CD14-positive monocyte (primary cell): ENCODE data around the gene IL2. TPM values are rescaled to one million over a fixed set of nuclear protein-coding genes. Genes with fewer than 3 reads are reported as not detected.

Experiments
- DNase-seq, 3 donors: peaks; one replicate each; pipeline ENCODE4 v3.0.0-alpha.2; 2011 to 2022
- H2AFZ ChIP-seq: 2 replicates; pipeline ENCODE4 v1.6.0; 2012; ENCODE audit warnings: mild to moderate bottlenecking, low read depth, low read length, inconsistent platforms; ENCODE audit not compliant: insufficient read depth, poor library complexity, severe bottlenecking
- H3K27ac ChIP-seq, 2 donors: 1 replicate in 1 of 2; 2 replicates in 1 of 2; pipeline ENCODE4 v1.5.1; 2012 to 2013; ENCODE audit warnings: low read length in 2 of 2, control low read depth in 1 of 2, inconsistent platforms in 1 of 2, low read depth in 1 of 2, mild to moderate bottlenecking in 1 of 2
- H3K27me3 ChIP-seq, 2 donors: one replicate each; pipeline versions ENCODE4 v1.6.0 to v1.6.1; 2011 to 2013; ENCODE audit warnings: low read length in 2 of 2; ENCODE audit not compliant: control insufficient read depth in 2 of 2, insufficient read depth in 2 of 2
- H3K36me3 ChIP-seq, 2 donors: replicated peaks in 1 of 2; 1 replicate in 1 of 2; 2 replicates in 1 of 2; pipeline versions ENCODE4 v1.5.1 to v1.6.1; 2012 to 2013; ENCODE audit warnings: low read length in 2 of 2, control low read depth in 1 of 2, inconsistent platforms in 1 of 2, mild to moderate bottlenecking in 1 of 2; ENCODE audit not compliant: insufficient read depth in 2 of 2, control insufficient read depth in 1 of 2
- H3K4me1 ChIP-seq, 2 donors: 1 replicate in 1 of 2; 2 replicates in 1 of 2; pipeline versions ENCODE4 v1.5.1 to v1.6.1; 2012 to 2013; ENCODE audit warnings: low read length in 2 of 2, control low read depth in 1 of 2, inconsistent platforms in 1 of 2, mild to moderate bottlenecking in 1 of 2, moderate library complexity in 1 of 2; ENCODE audit not compliant: insufficient read depth in 2 of 2, control insufficient read depth in 1 of 2
- H3K4me2 ChIP-seq: replicated peaks from 2 replicates; pipeline ENCODE3; 2012; ENCODE audit warnings: low read length, moderate library complexity, mild to moderate bottlenecking; ENCODE audit not compliant: poor library complexity, severe bottlenecking; ENCODE audit errors: extremely low read depth
- H3K4me3 ChIP-seq, 3 experiments: fragments of 200-600 bp in 1 of 3; sonication (generic) in 1 of 3; replicated peaks in 1 of 3; 1 replicate in 2 of 3; 2 replicates in 1 of 3; pipeline ENCODE4 v1.5.1; 2011 to 2013; ENCODE audit warnings: low read length in 3 of 3, mild to moderate bottlenecking in 3 of 3, control low read depth in 2 of 3, low read depth in 2 of 3, inconsistent platforms in 1 of 3, moderate library complexity in 1 of 3
- H3K79me2 ChIP-seq: 2 replicates; pipeline ENCODE4 v1.6.0; 2012; ENCODE audit warnings: mild to moderate bottlenecking, control low read depth, inconsistent platforms, low read length, moderate library complexity; ENCODE audit not compliant: insufficient read depth
- H3K9ac ChIP-seq: 2 replicates; pipeline ENCODE4 v1.6.0; 2017; ENCODE audit warnings: low read length, mild to moderate bottlenecking; ENCODE audit not compliant: insufficient read depth, poor library complexity, severe bottlenecking
- H3K9me3 ChIP-seq, 2 donors: replicated peaks in 1 of 2; 1 replicate in 1 of 2; 2 replicates in 1 of 2; pipeline versions ENCODE4 v1.5.1 to v1.6.1; 2012 to 2013; ENCODE audit warnings: low read length in 2 of 2, control low read depth in 1 of 2; ENCODE audit not compliant: control insufficient read depth in 1 of 2, insufficient read depth in 1 of 2
- H4K20me1 ChIP-seq: 2 replicates; pipeline ENCODE4 v1.6.0; 2012; ENCODE audit warnings: mild to moderate bottlenecking, low read length, control low read depth, moderate library complexity; ENCODE audit not compliant: insufficient read depth
- H3K27ac Mint-ChIP-seq, 7 donors: one replicate each; pipeline ENCODE4 v1.8.0; 2020; ENCODE audit warnings: mild to moderate bottlenecking in 7 of 7, mixed read lengths in 7 of 7, moderate library complexity in 6 of 7, inconsistent platforms in 2 of 7
- H3K27me3 Mint-ChIP-seq, 3 donors: one replicate each; pipeline ENCODE4 v1.8.0; 2021 to 2022; ENCODE audit warnings: low read depth in 3 of 3, mild to moderate bottlenecking in 3 of 3, mixed read lengths in 3 of 3, moderate library complexity in 3 of 3, inconsistent platforms in 1 of 3
- H3K36me3 Mint-ChIP-seq, 2 donors: one replicate each; pipeline ENCODE4 v1.8.0; 2020; ENCODE audit warnings: mixed read lengths in 2 of 2, inconsistent platforms in 1 of 2, mild to moderate bottlenecking in 1 of 2
- H3K4me1 Mint-ChIP-seq: one replicate; pipeline ENCODE4 v1.8.0; 2020; ENCODE audit warnings: mild to moderate bottlenecking, mixed read lengths
- H3K4me3 Mint-ChIP-seq, 2 donors: one replicate each; pipeline ENCODE4 v1.8.0; 2020; ENCODE audit warnings: mild to moderate bottlenecking in 2 of 2, mixed read lengths in 2 of 2, moderate library complexity in 1 of 2
- H3K9me3 Mint-ChIP-seq, 7 donors: one replicate each; pipeline ENCODE4 v1.8.0; 2020 to 2022; ENCODE audit warnings: mixed read lengths in 7 of 7, mild to moderate bottlenecking in 6 of 7, moderate library complexity in 6 of 7, inconsistent platforms in 2 of 7
- WGBS: methylation state at CpG from one replicate; pipeline ENCODE4 v1.1.5; 2013; ENCODE audit warnings: missing lambda C conversion rate; ENCODE audit not compliant: insufficient coverage; 5-methylcytosine and 5-hydroxymethylcytosine counted together
- intact Hi-C, 2 donors: fragments of 100-400 bp; cut with micrococcal nuclease; formaldehyde crosslinking; loops; one replicate each; pipeline versions ENCODE4 v1.15.0 to v1.15.1; 2023
- polyA plus RNA-seq, 3 donors: library from polyadenylated mRNA; depleted of rRNA in 1 of 3; unstranded in 2 of 3; stranded (reverse) in 1 of 3; fragments of 300-500 nt in 2 of 3; fragments of >200 nt in 1 of 3; fragmentation: Illumina TruSeq in 2 of 3; gene quantifications; 1 replicate in 2 of 3; 2 replicates in 1 of 3; pipeline ENCODE4 v1.2.3, GENCODE V29; 2012 to 2021
- TF ChIP-seq, protein P1 (sequence below): fragments of 200-600 bp; IDR thresholded peaks from one replicate; pipeline ENCODE4 v1.8.0; 2022; ENCODE audit warnings: antibody characterized with exemption, mild to moderate bottlenecking

The IL2 gene
- polyA plus RNA-seq, 3 donors, result not detected

DNA sequence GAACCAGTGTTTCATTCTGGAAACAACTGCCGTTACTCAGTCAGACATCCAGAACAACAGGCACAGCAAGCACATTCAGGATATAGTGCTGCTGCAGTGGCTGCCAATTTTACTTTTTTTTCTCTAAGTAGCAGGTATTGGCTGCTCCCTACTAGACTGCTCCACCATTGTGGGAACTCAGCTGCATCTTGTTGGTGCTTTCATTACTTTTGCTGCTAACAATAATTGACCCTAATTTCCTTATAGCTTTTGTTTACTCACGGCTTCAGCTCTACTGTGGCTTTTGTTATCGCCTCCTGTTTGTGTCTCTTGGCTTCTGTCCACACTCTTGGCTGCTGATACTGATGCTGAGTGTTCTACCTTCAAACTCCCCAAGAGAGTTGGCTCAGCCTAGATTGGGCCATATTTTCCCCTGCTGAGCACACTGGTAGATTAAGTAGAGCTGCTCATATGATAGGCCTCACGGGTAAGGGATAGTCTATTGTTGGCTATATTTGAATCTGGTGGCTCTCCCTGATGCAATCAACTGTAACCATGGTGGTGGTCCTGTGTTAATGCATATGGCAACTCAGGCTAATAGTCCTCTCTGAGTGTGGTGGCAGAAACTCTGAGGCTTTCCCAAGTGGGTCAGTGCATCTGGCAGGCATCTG lies 44.5 kb upstream of the IL2 start:
- no peak overlapping the region for H2AFZ ChIP-seq
- WGBS, result 91% methylated on average over 3 of the region's 4 CpGs
- no peaks in the 10 kb centered on the region for H3K36me3 Mint-ChIP-seq
- intact Hi-C loops, result no loop called here
- H4K20me1 ChIP-seq, result no peaks in the 10 kb centered on the region
- no peak overlapping the region for H3K4me2 ChIP-seq
- no peaks in the 10 kb centered on the region for H3K4me1 ChIP-seq
- TF ChIP-seq, protein P1, sequence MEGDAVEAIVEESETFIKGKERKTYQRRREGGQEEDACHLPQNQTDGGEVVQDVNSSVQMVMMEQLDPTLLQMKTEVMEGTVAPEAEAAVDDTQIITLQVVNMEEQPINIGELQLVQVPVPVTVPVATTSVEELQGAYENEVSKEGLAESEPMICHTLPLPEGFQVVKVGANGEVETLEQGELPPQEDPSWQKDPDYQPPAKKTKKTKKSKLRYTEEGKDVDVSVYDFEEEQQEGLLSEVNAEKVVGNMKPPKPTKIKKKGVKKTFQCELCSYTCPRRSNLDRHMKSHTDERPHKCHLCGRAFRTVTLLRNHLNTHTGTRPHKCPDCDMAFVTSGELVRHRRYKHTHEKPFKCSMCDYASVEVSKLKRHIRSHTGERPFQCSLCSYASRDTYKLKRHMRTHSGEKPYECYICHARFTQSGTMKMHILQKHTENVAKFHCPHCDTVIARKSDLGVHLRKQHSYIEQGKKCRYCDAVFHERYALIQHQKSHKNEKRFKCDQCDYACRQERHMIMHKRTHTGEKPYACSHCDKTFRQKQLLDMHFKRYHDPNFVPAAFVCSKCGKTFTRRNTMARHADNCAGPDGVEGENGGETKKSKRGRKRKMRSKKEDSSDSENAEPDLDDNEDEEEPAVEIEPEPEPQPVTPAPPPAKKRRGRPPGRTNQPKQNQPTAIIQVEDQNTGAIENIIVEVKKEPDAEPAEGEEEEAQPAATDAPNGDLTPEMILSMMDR, result no peak
- no peak overlapping the region for H3K27ac ChIP-seq
- no peak overlapping the region for H3K27ac Mint-ChIP-seq
- peaks cover 2 to 8% (median 3%) of the 10 kb centered on the region in 7 donors for H3K9me3 Mint-ChIP-seq
- H3K79me2 ChIP-seq, result no peaks in the 10 kb centered on the region
- no peaks in the 10 kb centered on the region for H3K27me3 ChIP-seq
- H3K9me3 ChIP-seq, result no peaks in the 10 kb centered on the region
- DNase-seq, result no peak
- H3K27me3 Mint-ChIP-seq, result peaks cover 0 to 4% (median 2%) of the 10 kb centered on the region in 3 donors
- no peak overlapping the region for H3K4me3 Mint-ChIP-seq
- H3K4me1 Mint-ChIP-seq, result no peaks in the 10 kb centered on the region
- no peak overlapping the region for H3K4me3 ChIP-seq
- H3K36me3 ChIP-seq, result no peaks in the 10 kb centered on the region
- H3K9ac ChIP-seq, result no peak overlapping the region

DNA sequence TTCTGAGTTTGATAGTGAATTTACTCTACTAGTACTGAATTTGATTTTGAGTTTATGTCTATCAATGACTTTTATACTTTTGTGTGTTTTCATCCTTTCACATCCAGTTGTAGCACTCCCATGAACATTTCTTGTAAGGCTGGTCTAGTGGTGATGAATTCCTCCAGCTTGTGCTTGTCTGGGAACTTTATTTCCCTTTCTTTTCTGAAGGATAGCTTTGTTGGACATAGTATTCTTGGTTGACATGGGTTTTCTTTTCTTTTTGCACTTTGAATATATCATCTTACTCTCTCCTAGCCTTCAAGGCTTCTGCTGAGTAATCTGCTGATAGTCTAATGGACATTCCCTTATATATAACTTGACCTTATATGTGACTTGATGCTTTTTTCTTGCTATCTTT lies 32.5 kb upstream of the IL2 start:
- H3K4me1 ChIP-seq, result no peaks in the 10 kb centered on the region
- TF ChIP-seq, protein P1, result no peak
- H3K9me3 ChIP-seq, result peaks cover 13 to 35% of the 10 kb centered on the region in 2 donors
- H3K36me3 Mint-ChIP-seq, result no peaks in the 10 kb centered on the region
- H3K27me3 ChIP-seq, result no peaks in the 10 kb centered on the region
- intact Hi-C loops, result no loop called here
- H3K4me2 ChIP-seq, result no peak overlapping the region
- peaks cover 14 to 45% (median 29%) of the 10 kb centered on the region in 7 donors for H3K9me3 Mint-ChIP-seq
- H3K27ac ChIP-seq, result no peak overlapping the region
- H4K20me1 ChIP-seq, result no peaks in the 10 kb centered on the region
- no peak for DNase-seq
- peaks cover 0 to 3% (median 0%) of the 10 kb centered on the region in 3 donors for H3K27me3 Mint-ChIP-seq
- no peaks in the 10 kb centered on the region for H3K79me2 ChIP-seq
- no peaks in the 10 kb centered on the region for H3K4me1 Mint-ChIP-seq
- no peak overlapping the region for H3K4me3 Mint-ChIP-seq
- H3K4me3 ChIP-seq, result no peak overlapping the region
- H3K36me3 ChIP-seq, result no peaks in the 10 kb centered on the region
- no peak overlapping the region for H3K27ac Mint-ChIP-seq
- no peak overlapping the region for H2AFZ ChIP-seq
- no peak overlapping the region for H3K9ac ChIP-seq
